NCI-H524 treated with DMSO at 0.1 percent for 48 hours (cell line): ENCODE measurements around the gene DLL3.

ENCODE experiments used
- DNase-seq: peaks from one replicate; lab custom pipeline; 2025; lab: John Stamatoyannopoulos, UW

DLL3 gene

DNA sequence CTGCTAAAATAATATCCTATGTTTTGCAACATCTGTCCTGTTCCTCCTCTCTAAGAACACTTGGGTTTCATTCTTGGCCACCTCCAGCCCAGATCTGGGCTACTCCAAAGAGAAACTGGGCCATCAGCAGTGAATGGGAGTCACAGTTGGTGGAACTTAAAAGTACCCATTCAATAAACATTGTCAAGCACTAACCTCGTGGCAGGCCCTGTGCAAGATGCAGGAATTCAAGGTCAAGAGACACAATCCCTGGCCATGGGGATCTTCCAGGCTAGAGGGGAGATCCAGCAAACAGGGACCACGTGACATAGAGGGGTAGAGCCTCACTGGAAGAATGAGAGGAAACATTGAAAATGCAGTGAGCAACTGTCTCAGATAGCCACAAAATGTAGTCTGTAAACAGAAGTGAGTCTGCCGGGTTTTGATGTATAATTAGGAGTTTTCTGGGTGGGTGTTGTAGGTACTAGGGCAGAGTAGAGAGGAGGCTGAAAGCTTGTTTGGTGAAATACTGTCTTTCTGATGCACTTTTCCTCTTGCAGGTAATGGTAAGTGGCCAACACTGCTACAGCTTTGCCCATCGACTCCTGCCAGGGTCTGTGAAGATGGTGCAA lies 56.1 kb downstream of the DLL3 start:
- no peak for DNase-seq

GRCh38 chr19:39555883-39556282 lies 57.1 kb downstream of the DLL3 start:
- no peak for DNase-seq
